NT2/D1 (cell line): Measurements from ENCODE around the gene POLR2C.

Experiments used
- YY1 ChIP-seq: IDR thresholded peaks from 2 replicates; pipeline ENCODE4 v1.6.1; 2011; ENCODE audit not compliant: insufficient read length, insufficient read depth
- ZNF274 ChIP-seq: IDR thresholded peaks from 2 replicates; pipeline ENCODE4 v1.6.1; 2011; ENCODE audit warnings: mild to moderate bottlenecking, low read depth, low read length

- TF ChIP-seq YY1 (no peak), ZNF274 (no peak)
Measured at GRCh38 chr16:57473906-57474305, 11.4 kb downstream of the POLR2C start.
